ENCODE data around the gene NFE2L3.

NFE2L3 gene

DNA sequence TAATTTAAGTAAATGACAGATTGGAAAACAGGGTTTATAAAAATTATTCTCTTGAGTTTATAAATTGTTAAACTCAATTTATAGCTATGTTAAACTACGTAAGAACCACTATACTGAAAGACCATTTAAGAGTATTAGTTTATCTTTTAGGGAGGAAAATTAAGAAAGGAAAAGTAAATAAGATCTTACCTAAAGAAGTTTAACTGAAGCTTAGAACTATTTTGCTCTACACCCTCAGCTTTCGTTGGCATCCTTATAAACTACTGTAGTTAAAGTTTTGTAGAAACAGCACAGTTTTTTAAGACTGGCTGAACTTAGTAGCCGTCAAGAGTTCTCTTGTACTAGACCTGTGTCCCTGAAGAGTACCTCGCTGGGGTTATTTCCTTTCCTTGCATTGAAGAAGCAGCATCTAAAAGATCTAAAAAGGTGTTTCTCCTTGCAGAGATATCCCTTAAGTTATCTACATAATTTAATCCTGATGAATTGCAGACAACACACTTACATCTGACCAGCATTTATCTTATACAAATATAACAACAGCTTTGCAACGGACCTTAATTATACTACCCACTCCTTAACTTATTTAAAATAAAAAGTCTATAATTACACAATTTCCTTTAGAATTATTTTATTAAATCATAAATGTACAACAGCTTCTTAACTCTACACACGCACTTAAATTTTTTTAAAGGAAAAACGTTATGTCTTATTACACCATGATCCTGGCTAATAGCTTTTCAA is 39.4 kb downstream of the NFE2L3 start:
- no peak for ATAC-seq
- TF ChIP-seq, protein P1, sequence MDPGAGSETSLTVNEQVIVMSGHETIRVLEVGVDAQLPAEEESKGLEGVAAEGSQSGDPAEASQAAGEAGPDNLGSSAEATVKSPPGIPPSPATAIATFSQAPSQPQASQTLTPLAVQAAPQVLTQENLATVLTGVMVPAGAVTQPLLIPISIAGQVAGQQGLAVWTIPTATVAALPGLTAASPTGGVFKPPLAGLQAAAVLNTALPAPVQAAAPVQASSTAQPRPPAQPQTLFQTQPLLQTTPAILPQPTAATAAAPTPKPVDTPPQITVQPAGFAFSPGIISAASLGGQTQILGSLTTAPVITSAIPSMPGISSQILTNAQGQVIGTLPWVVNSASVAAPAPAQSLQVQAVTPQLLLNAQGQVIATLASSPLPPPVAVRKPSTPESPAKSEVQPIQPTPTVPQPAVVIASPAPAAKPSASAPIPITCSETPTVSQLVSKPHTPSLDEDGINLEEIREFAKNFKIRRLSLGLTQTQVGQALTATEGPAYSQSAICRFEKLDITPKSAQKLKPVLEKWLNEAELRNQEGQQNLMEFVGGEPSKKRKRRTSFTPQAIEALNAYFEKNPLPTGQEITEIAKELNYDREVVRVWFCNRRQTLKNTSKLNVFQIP (CRISPR knock-in tag; IDR thresholded peaks at IDR 0.05; ENCODE audit: borderline replicate concordance, low read depth), result no peak
- no peak for TF ChIP-seq TCF4 (CRISPR knock-in tag; IDR thresholded peaks at IDR 0.05; ENCODE audit: borderline replicate concordance)
- TF ChIP-seq GLIS3 (CRISPR knock-in tag; IDR thresholded peaks at IDR 0.05), result no peak
- TF ChIP-seq, protein P2, sequence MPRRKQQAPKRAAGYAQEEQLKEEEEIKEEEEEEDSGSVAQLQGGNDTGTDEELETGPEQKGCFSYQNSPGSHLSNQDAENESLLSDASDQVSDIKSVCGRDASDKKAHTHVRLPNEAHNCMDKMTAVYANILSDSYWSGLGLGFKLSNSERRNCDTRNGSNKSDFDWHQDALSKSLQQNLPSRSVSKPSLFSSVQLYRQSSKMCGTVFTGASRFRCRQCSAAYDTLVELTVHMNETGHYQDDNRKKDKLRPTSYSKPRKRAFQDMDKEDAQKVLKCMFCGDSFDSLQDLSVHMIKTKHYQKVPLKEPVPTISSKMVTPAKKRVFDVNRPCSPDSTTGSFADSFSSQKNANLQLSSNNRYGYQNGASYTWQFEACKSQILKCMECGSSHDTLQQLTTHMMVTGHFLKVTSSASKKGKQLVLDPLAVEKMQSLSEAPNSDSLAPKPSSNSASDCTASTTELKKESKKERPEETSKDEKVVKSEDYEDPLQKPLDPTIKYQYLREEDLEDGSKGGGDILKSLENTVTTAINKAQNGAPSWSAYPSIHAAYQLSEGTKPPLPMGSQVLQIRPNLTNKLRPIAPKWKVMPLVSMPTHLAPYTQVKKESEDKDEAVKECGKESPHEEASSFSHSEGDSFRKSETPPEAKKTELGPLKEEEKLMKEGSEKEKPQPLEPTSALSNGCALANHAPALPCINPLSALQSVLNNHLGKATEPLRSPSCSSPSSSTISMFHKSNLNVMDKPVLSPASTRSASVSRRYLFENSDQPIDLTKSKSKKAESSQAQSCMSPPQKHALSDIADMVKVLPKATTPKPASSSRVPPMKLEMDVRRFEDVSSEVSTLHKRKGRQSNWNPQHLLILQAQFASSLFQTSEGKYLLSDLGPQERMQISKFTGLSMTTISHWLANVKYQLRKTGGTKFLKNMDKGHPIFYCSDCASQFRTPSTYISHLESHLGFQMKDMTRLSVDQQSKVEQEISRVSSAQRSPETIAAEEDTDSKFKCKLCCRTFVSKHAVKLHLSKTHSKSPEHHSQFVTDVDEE (CRISPR knock-in tag; IDR thresholded peaks at IDR 0.05), result no peak
- no peak for TF ChIP-seq PPARA (CRISPR knock-in tag; IDR thresholded peaks at IDR 0.05; ENCODE audit: borderline replicate concordance)
- no peak for TF ChIP-seq ZNF70 (CRISPR knock-in tag; IDR thresholded peaks at IDR 0.05)
- TF ChIP-seq, protein P3, sequence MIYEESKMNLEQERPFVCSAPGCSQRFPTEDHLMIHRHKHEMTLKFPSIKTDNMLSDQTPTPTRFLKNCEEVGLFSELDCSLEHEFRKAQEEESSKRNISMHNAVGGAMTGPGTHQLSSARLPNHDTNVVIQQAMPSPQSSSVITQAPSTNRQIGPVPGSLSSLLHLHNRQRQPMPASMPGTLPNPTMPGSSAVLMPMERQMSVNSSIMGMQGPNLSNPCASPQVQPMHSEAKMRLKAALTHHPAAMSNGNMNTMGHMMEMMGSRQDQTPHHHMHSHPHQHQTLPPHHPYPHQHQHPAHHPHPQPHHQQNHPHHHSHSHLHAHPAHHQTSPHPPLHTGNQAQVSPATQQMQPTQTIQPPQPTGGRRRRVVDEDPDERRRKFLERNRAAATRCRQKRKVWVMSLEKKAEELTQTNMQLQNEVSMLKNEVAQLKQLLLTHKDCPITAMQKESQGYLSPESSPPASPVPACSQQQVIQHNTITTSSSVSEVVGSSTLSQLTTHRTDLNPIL (CRISPR knock-in tag; IDR thresholded peaks at IDR 0.05; ENCODE audit: low read depth), result peak; percentile 9; the same call in 1 of the 2 replicates
- no peak for TF ChIP-seq SNAI2 (CRISPR knock-in tag; IDR thresholded peaks at IDR 0.05)
- TF ChIP-seq TOX (CRISPR knock-in tag; IDR thresholded peaks at IDR 0.05; ENCODE audit: borderline replicate concordance), result no peak

DNA sequence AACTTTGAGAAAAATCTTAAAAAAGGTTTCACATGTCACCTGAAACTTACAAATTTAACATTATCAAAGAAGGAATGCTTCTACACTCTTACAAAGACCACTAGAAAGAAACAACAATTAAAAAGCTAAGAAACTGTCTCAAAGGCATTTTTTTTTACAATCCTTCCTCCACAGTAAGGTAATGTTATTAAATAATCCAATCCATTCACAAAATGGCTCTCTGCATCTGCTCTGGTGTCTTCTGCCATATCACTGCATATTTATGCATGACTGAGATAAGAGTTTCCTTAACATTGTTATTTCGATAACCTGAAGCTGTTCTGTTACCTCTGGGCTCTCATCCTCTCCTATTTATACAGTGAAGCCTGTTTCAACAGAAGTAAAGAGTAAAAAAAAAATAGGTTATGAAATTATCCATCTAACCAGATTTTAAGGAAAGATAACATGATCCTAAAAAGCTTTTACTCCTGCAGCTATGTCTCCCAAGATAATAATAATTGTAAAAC is 40.0 kb downstream of the NFE2L3 start:
- TF ChIP-seq TCF4 (CRISPR knock-in tag; IDR thresholded peaks at IDR 0.05; ENCODE audit: borderline replicate concordance), result peak; percentile 54; the same call in 1 of the 2 replicates
- TF ChIP-seq, protein P4, sequence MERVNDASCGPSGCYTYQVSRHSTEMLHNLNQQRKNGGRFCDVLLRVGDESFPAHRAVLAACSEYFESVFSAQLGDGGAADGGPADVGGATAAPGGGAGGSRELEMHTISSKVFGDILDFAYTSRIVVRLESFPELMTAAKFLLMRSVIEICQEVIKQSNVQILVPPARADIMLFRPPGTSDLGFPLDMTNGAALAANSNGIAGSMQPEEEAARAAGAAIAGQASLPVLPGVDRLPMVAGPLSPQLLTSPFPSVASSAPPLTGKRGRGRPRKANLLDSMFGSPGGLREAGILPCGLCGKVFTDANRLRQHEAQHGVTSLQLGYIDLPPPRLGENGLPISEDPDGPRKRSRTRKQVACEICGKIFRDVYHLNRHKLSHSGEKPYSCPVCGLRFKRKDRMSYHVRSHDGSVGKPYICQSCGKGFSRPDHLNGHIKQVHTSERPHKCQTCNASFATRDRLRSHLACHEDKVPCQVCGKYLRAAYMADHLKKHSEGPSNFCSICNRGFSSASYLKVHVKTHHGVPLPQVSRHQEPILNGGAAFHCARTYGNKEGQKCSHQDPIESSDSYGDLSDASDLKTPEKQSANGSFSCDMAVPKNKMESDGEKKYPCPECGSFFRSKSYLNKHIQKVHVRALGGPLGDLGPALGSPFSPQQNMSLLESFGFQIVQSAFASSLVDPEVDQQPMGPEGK (CRISPR knock-in tag; IDR thresholded peaks at IDR 0.05; ENCODE audit: borderline replicate concordance), result no peak
- peak; percentile 41; the same call in 1 of the 2 replicates for TF ChIP-seq ZFP3 (CRISPR knock-in tag; IDR thresholded peaks at IDR 0.05)
- no peak for ATAC-seq

DNA sequence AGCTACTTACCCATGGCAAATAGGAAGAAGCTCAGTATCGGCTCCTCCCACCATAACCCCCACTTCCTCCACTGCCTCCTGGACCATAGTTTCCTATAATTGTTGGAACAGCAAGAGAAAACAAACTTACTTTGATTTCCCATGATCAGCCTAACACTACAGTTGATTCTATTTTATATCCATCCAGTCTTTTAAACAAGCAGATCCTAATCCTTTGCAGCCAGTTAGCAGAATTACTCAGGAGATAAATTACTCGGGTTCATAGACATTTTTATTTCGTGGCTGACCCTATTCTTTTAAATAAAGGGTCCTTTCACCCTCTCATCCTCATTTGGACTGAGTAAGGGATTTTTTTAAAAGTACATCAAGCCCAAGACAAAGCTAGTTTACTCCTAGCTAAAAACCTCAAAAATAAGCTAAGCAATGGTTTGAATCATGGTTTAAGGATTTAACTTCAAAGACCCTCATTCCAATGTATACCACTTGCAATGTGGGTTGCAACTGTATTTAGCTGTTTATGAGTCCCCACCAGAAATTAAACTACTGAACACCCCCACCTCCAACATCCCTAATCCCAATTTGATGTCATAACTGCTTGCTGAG is 40.6 kb downstream of the NFE2L3 start:
- TF ChIP-seq ZNF8 (CRISPR knock-in tag; IDR thresholded peaks at IDR 0.05) (peak; percentile 32; the same call in 1 of the 2 replicates), OSR1 (CRISPR knock-in tag; IDR thresholded peaks at IDR 0.05) (no peak), PPARA (CRISPR knock-in tag; IDR thresholded peaks at IDR 0.05; ENCODE audit: borderline replicate concordance) (no peak), ZNF565 (CRISPR knock-in tag; conservative IDR thresholded peaks at IDR 0.05; ENCODE audit: low read depth) (no peak; the same call in 1 of the 2 replicates), BACH2 (CRISPR knock-in tag; IDR thresholded peaks at IDR 0.05; ENCODE audit: borderline replicate concordance) (no peak), ZNF70 (CRISPR knock-in tag; IDR thresholded peaks at IDR 0.05) (peak; percentile 36; the same call in 1 of the 2 replicates), ZFP3 (CRISPR knock-in tag; IDR thresholded peaks at IDR 0.05) (no peak), ZFP30 (CRISPR knock-in tag; IDR thresholded peaks at IDR 0.05) (peak; percentile 24; the same call in 1 of the 2 replicates), ESRRG (CRISPR knock-in tag; IDR thresholded peaks at IDR 0.05) (no peak), TCF4 (CRISPR knock-in tag; IDR thresholded peaks at IDR 0.05; ENCODE audit: borderline replicate concordance) (no peak), GLIS3 (CRISPR knock-in tag; IDR thresholded peaks at IDR 0.05) (no peak), TOX (CRISPR knock-in tag; IDR thresholded peaks at IDR 0.05; ENCODE audit: borderline replicate concordance) (no peak)
- TF ChIP-seq, protein P5, sequence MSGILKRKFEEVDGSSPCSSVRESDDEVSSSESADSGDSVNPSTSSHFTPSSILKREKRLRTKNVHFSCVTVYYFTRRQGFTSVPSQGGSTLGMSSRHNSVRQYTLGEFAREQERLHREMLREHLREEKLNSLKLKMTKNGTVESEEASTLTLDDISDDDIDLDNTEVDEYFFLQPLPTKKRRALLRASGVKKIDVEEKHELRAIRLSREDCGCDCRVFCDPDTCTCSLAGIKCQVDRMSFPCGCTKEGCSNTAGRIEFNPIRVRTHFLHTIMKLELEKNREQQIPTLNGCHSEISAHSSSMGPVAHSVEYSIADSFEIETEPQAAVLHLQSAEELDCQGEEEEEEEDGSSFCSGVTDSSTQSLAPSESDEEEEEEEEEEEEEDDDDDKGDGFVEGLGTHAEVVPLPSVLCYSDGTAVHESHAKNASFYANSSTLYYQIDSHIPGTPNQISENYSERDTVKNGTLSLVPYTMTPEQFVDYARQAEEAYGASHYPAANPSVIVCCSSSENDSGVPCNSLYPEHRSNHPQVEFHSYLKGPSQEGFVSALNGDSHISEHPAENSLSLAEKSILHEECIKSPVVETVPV (CRISPR knock-in tag; IDR thresholded peaks at IDR 0.05), result 0 out of 2 replicates have a peak, but pooled peaks have one; percentile 9
- TF ChIP-seq, protein P4 (CRISPR knock-in tag; IDR thresholded peaks at IDR 0.05; ENCODE audit: borderline replicate concordance), result peak; percentile 46; the same call in 1 of the 2 replicates
- ATAC-seq, result no peak

Data from SK-N-SH treated with all-trans-retinoic acid at 6 μM for 48 hours (cell line).